Measurements from ENCODE around the gene ZNF407.

GRCh38 chr18:74996055-74996454, 398.4 kb downstream of the ZNF407 start:
- no peak for TF ChIP-seq CTCF (IDR thresholded peaks at IDR 0.05)
- no peak for TF ChIP-seq POLR2A (IDR thresholded peaks at IDR 0.05)
